ENCODE results near the gene PHACTR3.

The PHACTR3 gene

GRCh38 chr20:59580991-59581401 is 23.3 kb upstream of the PHACTR3 start:
- Histone ChIP-seq H3K9me3 (ENCODE audit: low read length) (no peaks in the 10 kb centered on the region), H3K79me2 (ENCODE audit: insufficient read depth, low read length) (no peaks in the 10 kb centered on the region), H3K27me3 (ENCODE audit: insufficient read depth, low read length) (no peaks in the 10 kb centered on the region), H4K20me1 (ENCODE audit: insufficient read depth, low read length) (no peaks in the 10 kb centered on the region), H3K9me2 (ENCODE audit: low read depth, low read length) (no peaks in the 10 kb centered on the region), H3K4me2 (ENCODE audit: low read length) (no peak overlapping the region), H3K4me1 (ENCODE audit: insufficient read depth, low read length, severe bottlenecking) (no peaks in the 10 kb centered on the region), H3K9ac (ENCODE audit: low read length) (no peak overlapping the region), H3K36me3 (ENCODE audit: insufficient read depth, low read length) (no peaks in the 10 kb centered on the region), H3K4me3 (ENCODE audit: low read depth, low read length, poor library complexity, severe bottlenecking) (no peak overlapping the region), H3F3A (ENCODE audit: insufficient read depth, low read length) (no peaks in the 10 kb centered on the region), H3K27ac (ENCODE audit: low read depth, low read length, poor library complexity, severe bottlenecking) (no peak overlapping the region), H2AFZ (ENCODE audit: low read length) (no peak overlapping the region)
- TF ChIP-seq CTCF (IDR thresholded peaks at IDR 0.05; ENCODE audit: low read length) (no peak), EZH2 (IDR thresholded peaks at IDR 0.05; ENCODE audit: borderline replicate concordance, low read length) (no peak)

DNA sequence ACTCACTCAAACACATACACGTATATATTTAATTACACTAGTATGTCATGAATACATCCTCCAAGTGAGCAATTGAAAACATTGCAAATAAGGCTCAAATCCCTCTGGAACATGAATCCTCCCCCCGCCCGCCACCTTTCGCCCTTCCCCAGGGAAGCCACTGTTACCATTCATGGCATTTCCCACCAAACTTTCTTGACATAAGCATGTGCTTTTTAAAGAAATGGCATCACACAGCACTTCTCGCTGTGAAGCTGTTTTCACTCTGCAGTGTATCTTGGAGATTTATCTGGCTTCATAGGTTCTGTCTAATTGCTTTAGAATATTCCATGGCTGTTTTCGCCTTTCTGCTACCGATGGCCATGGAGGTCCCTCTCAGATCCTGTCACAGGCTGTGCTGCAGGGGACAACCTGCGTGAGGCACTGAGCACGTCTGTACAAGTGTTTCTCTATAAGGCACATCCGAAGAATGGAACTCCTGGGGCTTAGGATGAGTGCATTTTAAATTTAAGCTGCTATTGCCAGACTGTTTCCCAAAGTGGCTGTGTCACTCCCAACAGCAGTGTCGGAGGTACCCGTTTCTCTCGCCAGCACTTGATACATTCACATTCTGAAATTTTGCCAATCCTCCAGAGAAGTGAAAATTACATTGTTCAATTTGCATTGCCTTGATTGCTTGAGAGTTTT is 22.2 kb upstream of the PHACTR3 start:
- H3K4me3 ChIP-seq (ENCODE audit: low read depth, low read length, poor library complexity, severe bottlenecking): no peak overlapping the region
- H2AFZ ChIP-seq (ENCODE audit: low read length): no peak overlapping the region
- H3K9ac ChIP-seq (ENCODE audit: low read length): no peak overlapping the region
- no peaks in the 10 kb centered on the region for H3K36me3 ChIP-seq (ENCODE audit: insufficient read depth, low read length)
- no peaks in the 10 kb centered on the region for H3K79me2 ChIP-seq (ENCODE audit: insufficient read depth, low read length)
- H3K27ac ChIP-seq (ENCODE audit: low read depth, low read length, poor library complexity, severe bottlenecking): no peak overlapping the region
- no peaks in the 10 kb centered on the region for H3K4me1 ChIP-seq (ENCODE audit: insufficient read depth, low read length, severe bottlenecking)
- no peaks in the 10 kb centered on the region for H3F3A ChIP-seq (ENCODE audit: insufficient read depth, low read length)
- TF ChIP-seq CTCF (IDR thresholded peaks at IDR 0.05; ENCODE audit: low read length) (no peak), EZH2 (IDR thresholded peaks at IDR 0.05; ENCODE audit: borderline replicate concordance, low read length) (no peak)
- H3K9me3 ChIP-seq (ENCODE audit: low read length): no peaks in the 10 kb centered on the region
- H3K4me2 ChIP-seq (ENCODE audit: low read length): no peak overlapping the region
- no peaks in the 10 kb centered on the region for H3K9me2 ChIP-seq (ENCODE audit: low read depth, low read length)
- H4K20me1 ChIP-seq (ENCODE audit: insufficient read depth, low read length): no peaks in the 10 kb centered on the region
- no peaks in the 10 kb centered on the region for H3K27me3 ChIP-seq (ENCODE audit: insufficient read depth, low read length)

DNA sequence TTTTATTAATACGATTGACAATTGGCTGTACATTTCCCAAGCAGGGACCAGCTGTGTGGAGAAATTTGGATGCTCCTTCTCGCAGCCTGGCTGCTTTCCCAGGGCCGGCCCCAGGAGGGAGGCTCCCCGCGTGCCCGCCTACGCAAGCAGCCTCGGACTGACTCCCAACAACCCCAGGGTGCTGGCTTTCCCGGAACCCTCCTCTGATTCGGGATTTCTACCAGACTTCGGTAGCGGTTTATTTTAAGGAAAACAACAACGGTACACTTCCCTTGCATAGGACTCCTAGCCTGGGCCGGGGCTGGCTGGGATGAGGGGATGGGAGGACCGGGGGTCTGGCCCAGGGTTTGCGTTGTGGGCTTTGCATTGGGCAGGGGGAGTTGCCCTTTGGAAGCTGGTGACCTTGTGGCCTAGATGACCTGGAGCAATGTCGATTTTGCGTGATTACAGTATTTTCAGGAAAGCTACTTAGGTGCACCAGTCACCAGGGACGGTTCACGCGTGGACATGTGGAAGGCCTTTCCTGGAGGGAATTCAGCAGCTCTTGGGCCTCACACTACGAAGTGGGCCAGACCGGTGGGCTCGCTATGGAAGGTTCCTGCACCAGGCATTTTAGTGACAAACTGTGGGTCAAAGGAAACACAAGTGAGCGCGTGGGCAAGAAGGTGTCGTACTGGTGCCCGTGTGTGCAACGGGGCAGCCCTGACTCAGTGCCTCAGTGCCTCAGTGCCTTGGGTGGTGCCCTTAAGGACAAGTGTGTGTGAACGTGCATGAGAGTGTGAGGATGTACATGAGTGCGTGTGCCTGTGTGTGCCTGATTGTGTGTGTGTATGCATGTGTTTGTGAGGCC is 20.7 kb upstream of the PHACTR3 start:
- H3K9me3 ChIP-seq (ENCODE audit: low read length): no peaks in the 10 kb centered on the region
- no peak for TF ChIP-seq EZH2 (IDR thresholded peaks at IDR 0.05; ENCODE audit: borderline replicate concordance, low read length)
- TF ChIP-seq CTCF (IDR thresholded peaks at IDR 0.05; ENCODE audit: low read length): no peak
- H4K20me1 ChIP-seq (ENCODE audit: insufficient read depth, low read length): no peaks in the 10 kb centered on the region
- H3K9ac ChIP-seq (ENCODE audit: low read length): no peak overlapping the region
- H3K79me2 ChIP-seq (ENCODE audit: insufficient read depth, low read length): no peaks in the 10 kb centered on the region
- no peaks in the 10 kb centered on the region for H3K9me2 ChIP-seq (ENCODE audit: low read depth, low read length)
- H3K36me3 ChIP-seq (ENCODE audit: insufficient read depth, low read length): no peaks in the 10 kb centered on the region
- H3K4me3 ChIP-seq (ENCODE audit: low read depth, low read length, poor library complexity, severe bottlenecking): no peak overlapping the region
- no peaks in the 10 kb centered on the region for H3F3A ChIP-seq (ENCODE audit: insufficient read depth, low read length)
- H3K4me2 ChIP-seq (ENCODE audit: low read length): no peak overlapping the region
- no peaks in the 10 kb centered on the region for H3K27me3 ChIP-seq (ENCODE audit: insufficient read depth, low read length)
- no peaks in the 10 kb centered on the region for H3K4me1 ChIP-seq (ENCODE audit: insufficient read depth, low read length, severe bottlenecking)
- H2AFZ ChIP-seq (ENCODE audit: low read length): no peak overlapping the region
- no peak overlapping the region for H3K27ac ChIP-seq (ENCODE audit: low read depth, low read length, poor library complexity, severe bottlenecking)

Data from OCI-LY1 (cell line).